Measurements from ENCODE around the gene C11orf16.
"Not testable (repeated sequence)": the region's sequence is repeated elsewhere in the genome, so short reads cannot be mapped to it uniquely, and the experiment has no call there.

Gene C11orf16

GRCh38 chr11:8881585-8881984 is 51.2 kb downstream of the C11orf16 start:
- DNase-seq = not testable (repeated sequence)

- DNase-seq = no peak
Measured at GRCh38 chr11:8878771-8879170, 54.0 kb downstream of the C11orf16 start.

GRCh38 chr11:8873741-8874405 is 58.9 kb downstream of the C11orf16 start:
- DNase-seq = no peak

GRCh38 chr11:8871962-8872361 is 60.8 kb downstream of the C11orf16 start:
- DNase-seq = no peak

GRCh38 chr11:8871171-8871775 is 61.5 kb downstream of the C11orf16 start:
- no peak for DNase-seq

GRCh38 chr11:8870411-8871170 is 62.2 kb downstream of the C11orf16 start:
- DNase-seq = no peak

All from GOT3 (cell line).